Mesodermal cell (in vitro differentiated cells): ENCODE results near the gene DIP2B.
A peak's percentile ranks its signal among the peaks of the same experiment; 100 is the strongest.

Experiments used
- H3K27ac ChIP-seq: 2 replicates; pipeline ENCODE4 v1.7.0; 2013; ENCODE audit warnings: mild to moderate bottlenecking, low read depth, low read length, moderate library complexity; ENCODE audit not compliant: severe bottlenecking
- H3K36me3 ChIP-seq: 2 replicates; pipeline ENCODE4 v1.7.1; 2013; ENCODE audit warnings: mild to moderate bottlenecking, low read length, moderate library complexity; ENCODE audit not compliant: control insufficient read depth, insufficient read depth
- H3K4me1 ChIP-seq: one replicate; pipeline ENCODE4 v1.7.1; 2013; ENCODE audit warnings: mild to moderate bottlenecking, low read length; ENCODE audit not compliant: insufficient read depth, control insufficient read depth, poor library complexity, severe bottlenecking
- H3K4me3 ChIP-seq: 2 replicates; pipeline ENCODE4 v1.7.0; 2013; ENCODE audit warnings: low read length, control low read depth, mild to moderate bottlenecking; ENCODE audit not compliant: insufficient read depth, poor library complexity, severe bottlenecking; ENCODE audit errors: extremely low read depth
- H3K9me3 ChIP-seq: 2 replicates; pipeline ENCODE4 v1.7.1; 2013; ENCODE audit warnings: mild to moderate bottlenecking, low read length, moderate library complexity; ENCODE audit not compliant: control insufficient read depth
- WGBS, 2 experiments: methylation state at CpG; one replicate each; pipeline ENCODE4 v1.1.5; 2013; ENCODE audit warnings: missing lambda C conversion rate in 2 of 2; ENCODE audit not compliant: insufficient coverage in 2 of 2; 5-methylcytosine and 5-hydroxymethylcytosine counted together

Gene DIP2B

GRCh38 chr12:50507474-50507838, 2.7 kb downstream of the DIP2B start:
- peak overlapping the region; percentile 43 for H3K27ac ChIP-seq
- H3K4me3 ChIP-seq, result no peak overlapping the region
- 80 to 96% methylated on average over 4 to 5 of the region's 11 CpGs for WGBS, 2 experiments
- H3K9me3 ChIP-seq, result no peaks in the 10 kb centered on the region
- H3K36me3 ChIP-seq, result peaks cover 3% of the 10 kb centered on the region
- peaks cover 27% of the 10 kb centered on the region for H3K4me1 ChIP-seq

- H3K4me3 ChIP-seq, result no peak overlapping the region
- peaks cover 3% of the 10 kb centered on the region for H3K36me3 ChIP-seq
- H3K4me1 ChIP-seq, result peaks cover 27% of the 10 kb centered on the region
- 100% methylated on average over 1 of the region's 2 CpGs for WGBS, 2 experiments
- H3K27ac ChIP-seq, result peak overlapping the region; percentile 43
- no peaks in the 10 kb centered on the region for H3K9me3 ChIP-seq
These were observed 3.1 kb downstream of the DIP2B start for GRCh38 chr12:50507930-50508329.

DNA sequence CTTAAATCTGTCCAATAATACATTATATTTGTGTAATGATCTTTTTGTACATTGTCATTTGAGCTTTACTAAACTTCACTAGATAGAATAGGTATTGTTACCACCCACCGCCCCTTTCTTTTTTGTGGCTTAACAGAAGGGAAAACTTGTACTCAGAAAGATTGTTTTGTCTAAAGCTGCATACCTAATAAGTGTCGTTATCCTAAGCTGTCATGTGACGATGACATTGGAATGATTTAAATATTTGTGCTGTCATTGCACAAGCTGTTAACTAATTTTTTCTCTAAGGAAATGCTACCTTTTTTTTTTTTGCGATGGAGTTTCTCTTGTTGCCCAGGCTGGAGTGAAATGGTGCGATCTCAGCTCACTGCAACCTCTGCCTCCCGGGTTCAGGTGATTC, 3.6 kb downstream of the DIP2B start:
- Histone ChIP-seq H3K9me3 (no peaks in the 10 kb centered on the region), H3K27ac (no peak overlapping the region), H3K36me3 (peaks cover 3% of the 10 kb centered on the region), H3K4me3 (no peak overlapping the region), H3K4me1 (peaks cover 27% of the 10 kb centered on the region)
- WGBS, 2 experiments, result 90 to 96% methylated on average over 3 of the region's 6 CpGs

DNA sequence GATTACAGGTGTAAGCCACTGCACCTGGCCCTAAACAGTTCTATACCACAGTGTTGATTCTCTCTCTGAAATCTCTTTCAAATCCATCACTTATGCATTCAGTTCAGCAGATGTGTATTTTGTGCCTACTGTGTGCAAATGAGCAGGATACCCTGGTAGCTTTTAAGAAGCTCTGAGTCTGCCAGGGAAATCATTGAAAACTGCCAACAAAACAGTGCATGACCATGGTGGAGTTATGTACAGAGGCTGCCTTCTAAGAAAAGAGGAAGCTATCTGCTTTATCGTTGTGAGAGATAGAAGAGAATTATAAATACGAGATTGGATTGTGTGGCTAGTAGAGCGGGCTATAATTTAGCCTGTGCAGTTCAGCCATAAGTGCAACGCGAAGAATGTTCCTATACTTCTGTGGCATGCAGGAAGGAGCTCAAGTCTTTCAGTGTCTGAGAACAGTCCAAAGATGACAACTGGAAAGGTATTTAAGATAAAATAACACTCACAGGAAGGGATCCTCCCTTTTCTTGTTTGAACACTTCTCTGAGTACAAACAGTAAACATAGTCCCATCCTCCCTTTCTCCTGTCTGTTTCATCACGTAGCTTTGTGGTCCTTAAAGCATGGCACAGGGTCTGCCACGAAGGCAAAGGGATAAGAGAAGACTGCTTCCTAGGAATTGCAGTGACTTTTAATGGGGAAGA, 4.3 kb downstream of the DIP2B start:
- 85 to 88% methylated on average over 5 to 6 of the region's 7 CpGs for WGBS, 2 experiments
- H3K4me3 ChIP-seq, result no peak overlapping the region
- peaks cover 3% of the 10 kb centered on the region for H3K36me3 ChIP-seq
- peaks cover 27% of the 10 kb centered on the region for H3K4me1 ChIP-seq
- H3K27ac ChIP-seq, result no peak overlapping the region
- no peaks in the 10 kb centered on the region for H3K9me3 ChIP-seq

DNA sequence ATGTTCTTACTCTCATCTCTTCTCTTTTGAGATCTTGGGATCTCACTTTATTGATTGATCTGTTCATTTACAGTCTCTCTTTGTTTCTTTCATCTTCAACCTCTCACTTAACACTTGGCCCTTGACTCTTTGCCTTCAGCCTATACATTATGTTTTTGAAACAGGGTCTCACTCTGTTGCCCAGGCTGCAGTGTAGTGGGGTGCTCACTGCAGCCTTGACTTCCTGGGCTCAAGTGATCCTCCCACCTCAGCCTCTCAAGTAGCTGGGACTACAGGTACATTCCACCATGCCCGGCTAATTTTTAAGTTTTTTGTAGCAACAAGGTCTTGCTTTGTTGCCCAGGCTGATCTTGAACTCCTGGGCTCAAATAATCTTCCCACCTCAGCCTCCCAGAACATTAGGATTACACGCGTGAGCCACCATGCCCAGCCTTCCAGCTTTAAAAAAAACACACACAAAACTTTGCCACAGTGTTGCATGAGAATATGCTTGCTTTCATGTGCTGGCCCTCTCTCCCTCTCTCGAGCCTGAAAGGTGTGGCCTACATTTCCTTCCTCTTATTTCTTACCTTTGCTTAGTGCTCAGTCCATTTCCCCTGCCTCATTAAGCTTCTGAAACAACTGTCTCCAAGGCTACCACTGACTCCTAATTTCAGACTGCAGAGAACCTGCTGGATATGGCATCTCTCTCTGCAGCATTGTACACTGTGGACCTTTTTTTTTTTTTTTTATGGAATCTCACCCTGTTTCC, 9.9 kb downstream of the DIP2B start:
- H3K27ac ChIP-seq, result no peak overlapping the region
- H3K9me3 ChIP-seq, result no peaks in the 10 kb centered on the region
- peaks cover 4% of the 10 kb centered on the region for H3K36me3 ChIP-seq
- WGBS, 2 experiments, result 95 to 100% methylated on average over 4 of the region's 4 CpGs
- H3K4me1 ChIP-seq, result peaks cover 10% of the 10 kb centered on the region
- no peak overlapping the region for H3K4me3 ChIP-seq

- Histone ChIP-seq H3K4me1 (peaks cover 10% of the 10 kb centered on the region), H3K27ac (no peak overlapping the region), H3K9me3 (no peaks in the 10 kb centered on the region), H3K36me3 (peaks cover 4% of the 10 kb centered on the region), H3K4me3 (no peak overlapping the region)
- 82 to 89% methylated on average over 2 of the region's 2 CpGs for WGBS, 2 experiments
These were observed 10.8 kb downstream of the DIP2B start for GRCh38 chr12:50515587-50515986.

DNA sequence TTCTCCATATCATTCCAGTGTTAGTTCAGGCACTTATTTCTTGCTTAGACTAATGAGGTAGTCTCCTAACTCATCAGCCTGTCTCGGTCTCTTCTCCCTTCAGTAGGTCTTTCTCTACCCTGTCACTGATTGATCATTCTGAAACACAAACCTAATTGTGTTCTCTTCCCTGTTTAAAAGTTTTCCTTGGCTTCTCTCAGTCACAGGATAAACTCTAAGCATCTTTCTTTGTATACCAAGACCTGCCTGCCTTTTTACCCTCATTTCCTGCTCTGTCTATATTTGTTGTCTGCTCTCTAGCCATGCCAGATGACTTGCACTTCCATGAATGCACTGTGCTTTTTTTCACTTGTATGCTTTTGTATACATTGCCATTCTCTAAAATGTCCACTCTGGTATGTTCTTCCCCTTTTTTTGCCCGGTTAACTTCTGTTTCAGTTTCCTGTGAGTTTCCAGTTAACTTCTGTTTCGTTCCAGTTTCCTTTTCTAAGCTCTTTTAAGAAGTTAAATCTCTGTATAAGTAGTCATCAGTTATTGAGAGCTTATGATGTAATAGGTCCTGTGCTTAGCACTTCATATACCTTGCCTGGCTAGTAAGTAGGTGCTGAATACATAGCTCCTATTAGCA, 12.8 kb downstream of the DIP2B start:
- Histone ChIP-seq H3K4me3 (no peak overlapping the region), H3K27ac (peak overlapping the region; percentile 84)
- 80 to 90% methylated on average over 1 to 2 of the region's 3 CpGs for WGBS, 2 experiments

DNA sequence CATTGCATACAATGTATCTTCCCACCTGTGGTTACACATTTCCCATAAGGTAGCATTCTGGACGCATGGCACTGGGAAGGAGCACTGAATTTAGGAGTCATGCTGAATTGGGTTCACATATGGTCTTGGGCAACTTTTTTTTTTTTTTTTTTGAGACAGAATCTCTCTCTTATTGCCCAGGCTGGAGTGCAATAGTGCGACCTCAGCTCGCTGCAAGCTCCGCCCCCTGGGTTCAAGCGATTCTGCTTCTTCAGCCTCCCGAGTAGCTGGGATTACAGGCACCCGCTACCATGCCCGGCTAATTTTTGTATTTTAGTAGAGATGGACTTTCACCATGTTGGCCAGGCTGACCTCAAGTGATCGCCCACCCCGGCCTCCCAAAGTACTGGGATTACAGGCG, 13.3 kb downstream of the DIP2B start:
- WGBS, 2 experiments, result 94% methylated on average over 9 to 10 of the region's 11 CpGs
- no peak overlapping the region for H3K4me3 ChIP-seq
- peaks cover 12% of the 10 kb centered on the region for H3K36me3 ChIP-seq
- H3K27ac ChIP-seq, result peak overlapping the region; percentile 84
- no peaks in the 10 kb centered on the region for H3K9me3 ChIP-seq
- H3K4me1 ChIP-seq, result peaks cover 10% of the 10 kb centered on the region

More for the DNA sequence above, 12.8 kb downstream of the DIP2B start:
- Histone ChIP-seq H3K9me3 (no peaks in the 10 kb centered on the region), H3K4me1 (peaks cover 10% of the 10 kb centered on the region), H3K36me3 (peaks cover 10% of the 10 kb centered on the region)

GRCh38 chr12:50519353-50519752, 14.6 kb downstream of the DIP2B start:
- H3K27ac ChIP-seq, result no peak overlapping the region
- no peak overlapping the region for H3K4me3 ChIP-seq
- no CpG with 5 or more reads among the region's 1 CpG for WGBS, 2 experiments
- peaks cover 10% of the 10 kb centered on the region for H3K4me1 ChIP-seq
- H3K36me3 ChIP-seq, result peaks cover 18% of the 10 kb centered on the region
- no peaks in the 10 kb centered on the region for H3K9me3 ChIP-seq

DNA sequence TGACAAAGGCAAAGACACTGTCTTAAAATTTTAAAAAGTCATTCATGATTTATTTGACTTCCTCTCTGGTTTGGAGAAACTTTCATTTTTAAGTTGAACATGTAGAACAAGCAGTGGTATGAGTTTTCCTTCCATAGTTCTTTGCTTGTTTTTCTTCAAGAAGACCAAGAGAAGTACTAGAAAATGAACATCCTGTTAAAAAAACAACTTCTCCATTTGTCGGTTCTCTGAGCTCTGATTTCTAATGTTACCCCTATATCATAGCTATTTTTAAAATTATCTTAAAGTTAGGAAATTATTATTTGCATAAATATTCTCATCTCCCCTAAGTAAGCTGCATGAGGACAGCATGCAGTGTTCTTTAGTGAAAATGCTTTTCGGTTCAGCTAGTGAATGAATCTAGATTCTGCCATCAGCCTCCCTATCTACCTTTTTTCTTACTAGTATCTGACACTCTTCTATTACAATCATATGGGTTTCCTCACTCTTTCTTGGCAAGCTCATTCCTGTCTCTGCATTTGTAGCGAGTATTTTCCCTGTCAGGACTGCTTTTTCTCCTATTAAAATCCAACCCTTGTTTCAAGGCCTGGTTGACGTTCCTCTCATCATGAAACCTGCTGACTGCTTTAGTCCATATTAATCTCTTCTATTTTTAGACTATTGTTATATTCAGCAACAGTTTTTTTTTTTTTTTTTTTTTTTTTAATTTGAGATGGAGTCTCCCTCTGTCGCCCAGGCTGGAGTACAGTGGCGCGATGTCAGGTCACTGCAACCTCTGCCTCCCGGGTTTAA, 15.8 kb downstream of the DIP2B start:
- WGBS, 2 experiments, result 84 to 96% methylated on average over 5 to 7 of the region's 8 CpGs
- no peak overlapping the region for H3K27ac ChIP-seq

More for the DNA sequence above, 15.8 kb downstream of the DIP2B start:
- Histone ChIP-seq H3K4me3 (no peak overlapping the region), H3K9me3 (no peaks in the 10 kb centered on the region), H3K36me3 (peaks cover 20% of the 10 kb centered on the region), H3K4me1 (peaks cover 10% of the 10 kb centered on the region)
